Stimulated activated CD4-positive, alpha-beta T cell treated with anti-CD3 and anti-CD28 coated beads, Interleukin-12 subunit alpha, Interleukin-12 subunit beta, amount 100 ng/mL, for 24 hours (primary cell): ENCODE results near the gene GSTM5.
"Not testable (repeated sequence)": the region's sequence is repeated elsewhere in the genome, so short reads cannot be mapped to it uniquely, and the experiment has no call there.

ENCODE experiments used
- DNase-seq, 2 experiments: peaks; one replicate each; pipeline ENCODE4 v3.0.0-alpha.2; 2020; ENCODE audit warnings: low read depth in 2 of 2

The GSTM5 gene

GRCh38 chr1:109761227-109762038 lies 49.4 kb downstream of the GSTM5 start:
- DNase-seq, result no peak

DNA sequence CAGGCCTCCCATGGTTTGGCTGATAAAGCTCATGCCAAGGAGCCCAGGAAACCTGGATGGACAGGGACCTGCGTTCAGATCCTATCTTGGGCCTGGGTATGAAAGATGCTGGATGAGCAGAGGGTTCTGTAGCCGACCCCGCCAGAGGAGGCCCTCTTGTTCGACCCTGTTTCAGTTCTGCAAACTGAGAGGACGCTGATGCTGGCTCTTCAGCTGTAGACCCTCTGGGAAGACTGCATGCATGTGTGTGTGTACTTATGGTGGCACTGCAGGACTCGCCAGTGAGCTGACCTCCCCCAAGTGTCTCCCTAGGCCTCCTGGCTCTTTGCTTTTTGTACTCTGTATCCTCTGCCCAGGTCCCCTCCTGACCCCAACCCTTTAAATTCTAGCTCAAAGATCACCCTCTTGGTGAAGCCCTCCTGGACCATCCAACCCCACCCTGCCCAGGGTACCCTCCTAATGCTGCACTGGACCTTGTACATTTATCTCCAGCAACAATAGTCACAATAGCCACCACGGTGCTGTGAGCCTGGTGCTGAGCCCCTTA lies 50.1 kb downstream of the GSTM5 start:
- no peak for DNase-seq

DNA sequence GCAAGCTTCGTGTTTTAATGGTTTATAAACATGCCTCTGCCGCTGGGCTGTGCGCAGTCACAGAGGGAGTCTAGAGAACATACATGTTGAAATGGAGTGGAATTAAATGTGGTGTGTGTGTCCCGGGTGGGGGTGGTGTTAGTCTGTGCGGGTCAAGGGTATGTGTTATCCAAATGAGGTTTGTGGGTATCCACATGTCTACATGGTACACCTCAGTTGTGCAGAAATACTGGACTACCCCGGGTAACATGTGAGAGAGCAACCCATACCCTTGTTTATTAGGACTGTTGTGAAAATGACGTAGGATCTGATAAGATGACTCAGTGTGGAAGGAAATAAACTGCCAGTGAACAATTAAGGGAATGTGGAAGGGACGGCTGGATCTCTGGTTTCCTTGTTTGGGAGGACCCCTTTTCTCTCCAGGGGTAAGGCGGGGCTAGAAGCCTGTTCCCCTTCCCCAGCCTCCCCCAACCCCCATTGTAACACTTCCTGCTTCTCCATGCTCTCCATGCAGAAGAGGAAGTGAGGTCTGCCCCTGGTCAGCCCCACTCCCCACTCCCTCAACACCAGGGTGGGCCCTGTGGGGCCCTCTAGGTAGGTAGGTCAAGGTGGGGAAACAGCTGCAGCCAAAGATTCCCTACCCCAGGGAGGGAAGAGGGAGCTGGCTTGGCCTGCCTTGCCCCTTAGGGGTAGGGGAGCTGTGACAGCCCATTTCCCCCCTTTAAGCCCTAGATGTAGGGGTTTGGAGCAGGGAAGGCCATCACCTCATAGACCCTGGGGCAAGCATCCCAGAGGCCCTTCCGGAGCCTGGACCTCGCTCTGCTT lies 51.0 kb downstream of the GSTM5 start:
- DNase-seq, result no peak

DNA sequence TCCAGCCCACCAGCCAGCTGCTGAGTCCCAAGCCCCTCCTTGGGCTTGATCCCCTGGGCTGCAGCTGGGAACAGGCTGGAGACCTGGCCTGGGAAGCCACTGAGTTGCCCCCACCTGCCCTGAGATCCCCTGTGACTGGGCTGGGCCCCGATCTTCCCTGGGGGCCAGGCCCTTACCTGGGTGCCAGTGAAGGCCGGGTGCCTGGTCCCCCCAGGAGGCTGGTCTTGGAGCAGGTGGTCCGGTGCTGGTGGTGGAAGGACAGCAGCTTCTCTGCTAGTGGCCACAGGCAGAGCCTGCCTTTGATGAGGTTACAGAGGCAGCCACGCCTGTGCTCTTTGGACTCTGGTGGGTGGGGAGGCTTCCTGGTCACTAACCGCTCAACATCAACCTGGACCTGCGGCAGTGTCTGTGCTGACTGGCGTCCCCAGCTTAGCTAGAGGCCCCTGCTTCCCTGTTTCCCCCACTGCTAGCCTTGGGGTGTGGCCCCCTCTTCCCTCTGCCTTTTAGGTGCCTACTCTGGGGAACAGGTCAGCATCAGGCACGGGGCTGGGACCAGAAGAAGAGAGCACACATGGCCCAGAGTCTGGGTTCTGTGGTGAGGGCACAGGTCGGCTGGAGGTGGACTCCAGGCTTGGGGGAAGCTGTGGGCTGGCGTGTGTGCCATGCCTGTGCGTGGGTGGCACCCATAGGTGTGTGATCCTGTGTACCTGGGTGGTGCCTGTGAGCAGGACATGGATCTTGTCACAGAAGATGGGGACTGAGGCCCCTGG lies 51.8 kb downstream of the GSTM5 start, which contains the start of gene EPS8L3:
EPS8L3 (minus strand) TSS at position 278 of the 770 bp plus-strand sequence. CDS start 2,174 bp downstream, outside the sequence.
- DNase-seq, result no peak

GRCh38 chr1:109764561-109765482 lies 52.8 kb downstream of the GSTM5 start:
- no peak for DNase-seq

GRCh38 chr1:109765483-109765815 lies 53.4 kb downstream of the GSTM5 start:
- no peak for DNase-seq

DNA sequence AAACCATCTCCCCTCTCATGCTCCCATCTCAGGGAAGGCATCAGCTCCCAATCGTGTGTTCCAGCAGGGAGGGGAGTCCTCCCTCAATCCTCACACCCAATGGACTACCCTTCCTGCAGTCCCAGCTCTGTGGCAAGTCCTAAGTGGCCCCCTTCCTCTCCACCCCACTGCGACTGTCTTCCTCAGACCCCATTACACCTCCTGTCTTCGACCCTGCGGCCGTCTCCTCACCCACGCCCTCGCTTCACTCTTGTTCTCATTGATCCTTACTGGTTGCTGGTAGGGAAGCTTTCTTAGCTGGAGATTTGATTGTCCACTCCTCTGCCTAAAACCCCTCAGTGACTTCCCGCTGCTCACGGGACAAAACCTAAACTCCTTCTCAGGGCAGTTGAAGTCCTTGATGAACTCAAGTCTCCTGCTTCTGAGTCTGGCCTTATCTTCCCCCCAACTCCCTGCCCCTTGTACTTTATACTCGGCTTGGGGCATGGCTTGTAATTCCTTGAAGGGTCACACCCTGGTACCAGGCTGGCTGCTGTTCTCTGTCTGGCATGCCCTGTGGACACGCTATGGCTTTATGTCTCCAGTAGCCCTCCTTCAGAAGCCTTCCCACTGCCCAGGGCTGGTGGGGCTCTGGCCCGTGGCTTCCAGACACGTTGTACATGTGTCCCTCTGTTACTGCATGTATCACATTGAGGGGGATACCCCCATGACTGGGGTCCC lies 54.0 kb downstream of the GSTM5 start:
- DNase-seq, result no peak

DNA sequence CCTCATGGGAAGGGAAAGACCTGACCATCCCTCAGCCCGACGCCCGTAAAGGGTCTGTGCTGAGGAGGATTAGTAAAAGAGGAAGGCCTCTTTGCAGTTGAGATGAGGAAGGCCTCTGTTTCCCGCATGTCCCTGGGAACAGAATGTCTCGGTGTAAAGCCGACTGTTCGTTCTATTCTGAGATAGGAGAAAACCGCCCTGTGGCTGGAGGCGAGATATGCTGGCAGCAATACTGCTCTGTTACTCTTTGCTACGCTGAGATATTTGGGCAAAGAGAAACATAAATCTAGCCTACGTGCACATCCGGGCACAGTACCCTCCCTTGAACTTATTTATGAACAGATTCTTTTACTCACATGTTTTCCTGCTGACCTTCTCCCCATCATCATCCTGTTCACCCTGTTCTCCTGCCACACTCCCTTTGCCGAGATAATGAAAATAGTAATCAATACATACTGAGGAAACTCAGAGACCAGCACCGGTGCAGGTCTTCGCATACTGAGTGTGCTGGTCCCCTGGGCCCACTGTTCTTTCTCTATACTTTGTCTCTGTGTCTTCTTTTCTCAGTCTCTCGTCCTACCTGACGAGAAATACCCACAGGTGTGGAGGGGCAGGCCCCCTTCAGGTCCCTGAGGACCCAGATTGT lies 55.1 kb downstream of the GSTM5 start:
- DNase-seq, result not testable (repeated sequence)
